HEK293 (cell line): ENCODE measurements around the gene FRMD3.

Source experiments
- TRIM28 ChIP-seq: IDR thresholded peaks from 2 replicates; pipeline ENCODE4 v1.6.1; 2011; ENCODE audit warnings: low read length, control low read depth, borderline replicate concordance
- ZBTB8A ChIP-seq: fragments of 450-650 bp; formaldehyde crosslinking; IDR thresholded peaks from 2 replicates; pipeline ENCODE4 v1.5.1; 2016; ENCODE audit warnings: missing biosample characterization, missing genetic modification characterization
- ZNF23 ChIP-seq: fragments of 450-650 bp; formaldehyde crosslinking; IDR thresholded peaks from 2 replicates; pipeline ENCODE4 v1.5.1; 2016; ENCODE audit warnings: missing biosample characterization, missing genetic modification characterization, borderline replicate concordance
- ZNF311 ChIP-seq: fragments of 450-650 bp; formaldehyde crosslinking; IDR thresholded peaks from 2 replicates; pipeline ENCODE4 v1.5.1; 2017; ENCODE audit warnings: missing biosample characterization, missing genetic modification characterization, borderline replicate concordance
- ZNF394 ChIP-seq: fragments of 450-650 bp; formaldehyde crosslinking; IDR thresholded peaks from 2 replicates; pipeline ENCODE4 v1.5.1; 2016; ENCODE audit warnings: missing biosample characterization, missing genetic modification characterization, mild to moderate bottlenecking, moderate library complexity, borderline replicate concordance
- TF ChIP-seq, protein P1 (sequence below): fragments of 450-650 bp; formaldehyde crosslinking; IDR thresholded peaks from 2 replicates; pipeline ENCODE4 v1.5.1; 2016; ENCODE audit warnings: missing biosample characterization, missing genetic modification characterization
- TF ChIP-seq, protein P2 (sequence below): fragments of 450-650 bp; formaldehyde crosslinking; optimal IDR thresholded peaks from 2 replicates; pipeline ENCODE3; 2016; ENCODE audit warnings: missing biosample characterization, mild to moderate bottlenecking, missing genetic modification characterization

DNA sequence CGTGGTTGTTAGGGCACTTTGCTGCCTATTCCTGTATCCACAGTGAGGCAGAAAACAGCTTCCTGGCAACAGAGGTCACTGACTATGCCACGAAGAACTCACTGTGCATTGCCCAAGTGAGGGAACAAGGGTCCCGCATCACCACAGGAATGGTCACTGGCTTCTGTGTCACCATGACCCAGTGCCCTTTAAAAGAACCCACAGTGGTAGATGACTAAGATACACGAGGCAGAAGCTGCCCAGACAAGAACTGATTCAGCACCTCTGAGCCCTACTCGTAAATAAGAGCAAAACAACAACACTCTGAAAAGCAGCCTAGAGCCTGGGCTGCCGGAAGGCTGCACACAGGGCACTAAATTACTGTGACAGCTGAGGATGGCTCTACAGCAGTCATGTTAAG is 238.6 kb downstream of the FRMD3 start:
- TF ChIP-seq TRIM28 (no peak), ZNF394 (tag by site-specific recombination) (no peak), ZNF311 (tag by site-specific recombination) (no peak), ZBTB8A (no peak), ZNF23 (no peak)
- TF ChIP-seq, protein P1, sequence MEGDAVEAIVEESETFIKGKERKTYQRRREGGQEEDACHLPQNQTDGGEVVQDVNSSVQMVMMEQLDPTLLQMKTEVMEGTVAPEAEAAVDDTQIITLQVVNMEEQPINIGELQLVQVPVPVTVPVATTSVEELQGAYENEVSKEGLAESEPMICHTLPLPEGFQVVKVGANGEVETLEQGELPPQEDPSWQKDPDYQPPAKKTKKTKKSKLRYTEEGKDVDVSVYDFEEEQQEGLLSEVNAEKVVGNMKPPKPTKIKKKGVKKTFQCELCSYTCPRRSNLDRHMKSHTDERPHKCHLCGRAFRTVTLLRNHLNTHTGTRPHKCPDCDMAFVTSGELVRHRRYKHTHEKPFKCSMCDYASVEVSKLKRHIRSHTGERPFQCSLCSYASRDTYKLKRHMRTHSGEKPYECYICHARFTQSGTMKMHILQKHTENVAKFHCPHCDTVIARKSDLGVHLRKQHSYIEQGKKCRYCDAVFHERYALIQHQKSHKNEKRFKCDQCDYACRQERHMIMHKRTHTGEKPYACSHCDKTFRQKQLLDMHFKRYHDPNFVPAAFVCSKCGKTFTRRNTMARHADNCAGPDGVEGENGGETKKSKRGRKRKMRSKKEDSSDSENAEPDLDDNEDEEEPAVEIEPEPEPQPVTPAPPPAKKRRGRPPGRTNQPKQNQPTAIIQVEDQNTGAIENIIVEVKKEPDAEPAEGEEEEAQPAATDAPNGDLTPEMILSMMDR = no peak
- TF ChIP-seq, protein P2, sequence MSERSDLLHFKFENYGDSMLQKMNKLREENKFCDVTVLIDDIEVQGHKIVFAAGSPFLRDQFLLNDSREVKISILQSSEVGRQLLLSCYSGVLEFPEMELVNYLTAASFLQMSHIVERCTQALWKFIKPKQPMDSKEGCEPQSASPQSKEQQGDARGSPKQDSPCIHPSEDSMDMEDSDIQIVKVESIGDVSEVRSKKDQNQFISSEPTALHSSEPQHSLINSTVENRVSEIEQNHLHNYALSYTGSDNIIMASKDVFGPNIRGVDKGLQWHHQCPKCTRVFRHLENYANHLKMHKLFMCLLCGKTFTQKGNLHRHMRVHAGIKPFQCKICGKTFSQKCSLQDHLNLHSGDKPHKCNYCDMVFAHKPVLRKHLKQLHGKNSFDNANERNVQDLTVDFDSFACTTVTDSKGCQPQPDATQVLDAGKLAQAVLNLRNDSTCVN (tag by site-specific recombination) = no peak
